Kasumi-1 (cell line): ENCODE measurements around the gene ATF2.

ENCODE experiments used
- DNase-seq, 2 experiments: peaks; one replicate each; lab custom pipeline; 2025; lab: John Stamatoyannopoulos, UW

ATF2 gene

GRCh38 chr2:175025233-175025632, 142.8 kb downstream of the ATF2 start:
- no peak for DNase-seq

DNA sequence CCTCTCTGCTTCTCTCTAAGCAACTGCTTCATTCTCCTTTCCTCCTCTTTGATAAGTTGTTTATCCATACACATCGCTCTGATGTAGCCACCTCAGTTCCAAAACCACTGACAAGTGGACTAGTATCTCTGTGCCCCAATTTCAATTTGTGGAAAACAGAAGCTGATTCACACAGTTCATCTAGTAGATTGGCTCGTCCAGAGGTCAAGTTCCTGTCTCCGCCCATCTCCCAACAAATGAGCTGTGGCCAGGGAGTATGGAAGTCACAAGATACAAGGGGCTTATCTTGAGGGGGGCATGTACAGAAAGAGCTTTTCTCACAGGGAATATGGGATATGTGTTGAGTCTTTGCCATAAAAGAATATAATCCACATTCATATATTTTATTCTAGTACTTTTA, 145.1 kb downstream of the ATF2 start:
- no peak for DNase-seq
